ENCODE data around the gene RNASE11. TPM values are rescaled to one million over a fixed set of nuclear protein-coding genes. Genes with fewer than 3 reads are reported as not detected.
A peak's percentile ranks its signal among the peaks of the same experiment; 100 is the strongest.

The RNASE11 gene
- total RNA-seq, 1 experiment from 2014 or later, result not detected

GRCh38 chr14:20602583-20602982 lies 14.8 kb upstream of the RNASE11 start:
- TF ChIP-seq CTCF (conservative IDR thresholded peaks at IDR 0.05), result no peak
- no peak for DNase-seq
- Histone ChIP-seq H3K18ac (ENCODE audit: insufficient read length, low read depth, low read length) (no peak overlapping the region), H4K91ac (ENCODE audit: insufficient read length, low read depth, low read length) (no peak overlapping the region), H3K4me2 (ENCODE audit: insufficient read depth, insufficient read length, low read length) (no peak overlapping the region), H2BK12ac (ENCODE audit: insufficient read length, low read depth, low read length) (no peak overlapping the region), H4K8ac (replicated peaks; ENCODE audit: insufficient read length, low read depth, low read length) (no peak overlapping the region), H2AK5ac (ENCODE audit: insufficient read length, low read length) (no peak overlapping the region), H3K9me3 (ENCODE audit: control insufficient read depth, low read depth, low read length) (no peaks in the 10 kb centered on the region), H2BK5ac (ENCODE audit: insufficient read length, low read length) (no peak overlapping the region), H3K27me3 (ENCODE audit: insufficient read depth, low read length) (no peaks in the 10 kb centered on the region), H3K27ac (ENCODE audit: insufficient read length, low read depth, low read length) (no peak overlapping the region), H2BK15ac (ENCODE audit: low read depth, low read length) (no peak overlapping the region), H3K56ac (ENCODE audit: insufficient read length, low read depth, low read length) (no peak overlapping the region), H3T11ph (ENCODE audit: low read length) (no peak overlapping the region), H3K4ac (ENCODE audit: low read depth, low read length) (no peak overlapping the region), H2BK20ac (ENCODE audit: low read depth, low read length, poor library complexity, severe bottlenecking) (no peak overlapping the region), H3K14ac (ENCODE audit: insufficient read depth, low read length) (no peak overlapping the region), H3K9ac (ENCODE audit: extremely low read depth, insufficient read length, low read length) (no peak overlapping the region), H3K23me2 (ENCODE audit: insufficient read length, low read depth, low read length, poor library complexity, severe bottlenecking) (no peaks in the 10 kb centered on the region), H3K23ac (ENCODE audit: insufficient read length, low read depth, low read length) (no peak overlapping the region), H3K79me1 (ENCODE audit: insufficient read depth, low read depth, low read length, poor library complexity, severe bottlenecking) (no peaks in the 10 kb centered on the region), H3K4me1 (ENCODE audit: insufficient read depth, low read length) (no peaks in the 10 kb centered on the region), H2BK120ac (ENCODE audit: low read depth, low read length, poor library complexity, severe bottlenecking) (no peak overlapping the region), H4K20me1 (ENCODE audit: control insufficient read depth, insufficient read depth, insufficient read length) (no peaks in the 10 kb centered on the region), H4K5ac (ENCODE audit: insufficient read length, low read depth, low read length) (no peak overlapping the region), H3K79me2 (ENCODE audit: insufficient read depth, low read length) (no peaks in the 10 kb centered on the region), H2AFZ (ENCODE audit: low read length) (no peak overlapping the region)
- Mint-ChIP-seq H3K4me3 (no peak overlapping the region), H3K27me3 (ENCODE audit: low read depth) (no peaks in the 10 kb centered on the region), H3K9me3 (no peaks in the 10 kb centered on the region), H3K36me3 (ENCODE audit: insufficient read depth in 1 of 3, low read depth in 3 of 3) (no peaks in the 10 kb centered on the region), H3K4me1 (peaks cover 5 to 9% of the 10 kb centered on the region in 2 experiments; a peak in 3 of 4 replicates), H3K27ac (peak overlapping the region in 1 of 3 experiments; percentile 70; a peak in 1 of 7 replicates)
- no CpG with 5 or more reads among the region's 9 CpGs for WGBS (ENCODE audit: extremely low coverage, insufficient read length, low lambda C conversion rate)
